ENCODE results near the gene SVIL.

GRCh38 chr10:29482591-29483431, 152.0 kb downstream of the SVIL start:
- TF ChIP-seq CTCF (IDR thresholded peaks at IDR 0.05) (no peak), EZH2 (IDR thresholded peaks at IDR 0.05; ENCODE audit: borderline replicate concordance, insufficient read depth, low read depth, low read length, poor library complexity, severe bottlenecking) (no peak)
